NCI-H524 (cell line): ENCODE measurements around the gene SEZ6L2.
"Not testable (repeated sequence)": the region's sequence is repeated elsewhere in the genome, so short reads cannot be mapped to it uniquely, and the experiment has no call there.

Experiments
- DNase-seq, 2 experiments: peaks; one replicate each; lab custom pipeline; 2025; lab: John Stamatoyannopoulos, UW

SEZ6L2 gene

DNA sequence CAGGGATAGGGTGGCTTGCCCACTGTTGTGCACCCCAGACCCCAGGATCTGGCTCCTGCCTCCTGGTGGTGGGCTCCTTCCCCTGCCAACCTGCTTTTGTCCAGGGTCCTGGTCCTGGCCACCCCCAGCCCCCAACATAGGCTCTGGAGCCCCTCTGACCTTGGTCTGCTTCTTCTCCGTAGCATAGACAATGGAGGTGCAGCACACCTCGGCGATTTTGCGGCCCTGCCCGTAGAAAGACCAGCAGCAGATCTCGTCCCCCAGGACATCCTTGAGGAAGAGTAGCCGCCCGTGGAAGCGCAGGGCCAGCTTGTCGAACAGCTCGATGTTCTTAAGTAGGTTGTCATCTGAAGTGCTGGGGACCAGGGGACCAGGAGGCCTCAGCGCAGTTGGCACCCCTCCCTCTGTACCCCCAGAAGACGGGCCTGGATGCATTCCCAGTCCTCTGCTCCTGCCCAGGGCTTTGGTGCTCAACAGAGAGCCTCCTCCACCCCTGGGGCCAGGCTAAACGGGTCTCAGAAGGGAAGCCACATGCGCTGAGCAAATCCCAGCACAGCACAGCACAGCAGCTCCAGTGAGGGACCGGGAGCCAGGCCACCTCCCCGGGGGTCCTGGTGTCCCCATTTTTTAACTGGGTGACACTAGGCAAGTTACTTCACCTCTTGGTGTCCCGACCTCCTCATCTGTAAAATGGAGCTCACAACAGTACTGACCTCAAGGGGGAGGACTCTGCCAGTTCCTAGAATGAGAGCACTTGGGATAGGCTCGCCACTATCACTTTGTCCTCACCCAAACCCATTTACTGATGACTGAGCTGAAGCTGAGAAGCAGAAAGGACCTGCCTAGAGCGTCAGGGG, 11.7 kb upstream of the SEZ6L2 start:
- no peak for DNase-seq

DNA sequence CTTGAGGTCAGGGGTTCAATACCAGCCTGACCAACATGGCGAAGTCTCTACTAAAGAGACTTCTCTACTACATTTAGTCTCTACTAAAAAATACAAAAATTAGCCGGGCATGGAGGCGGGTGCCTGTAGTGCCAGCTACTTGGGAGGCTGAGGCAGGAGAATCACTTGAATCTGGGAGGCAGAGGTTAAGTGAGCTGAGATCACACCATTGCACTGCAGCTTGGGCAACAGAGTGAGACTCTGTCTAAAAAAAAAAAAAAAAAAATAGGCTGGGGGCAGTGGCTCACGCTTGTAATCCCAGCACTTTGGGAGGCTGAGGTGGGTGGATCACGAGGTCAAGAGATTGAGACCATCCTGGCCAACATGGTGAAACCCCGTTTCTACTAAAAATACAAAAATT, 10.5 kb upstream of the SEZ6L2 start:
- not testable (repeated sequence) for DNase-seq

DNA sequence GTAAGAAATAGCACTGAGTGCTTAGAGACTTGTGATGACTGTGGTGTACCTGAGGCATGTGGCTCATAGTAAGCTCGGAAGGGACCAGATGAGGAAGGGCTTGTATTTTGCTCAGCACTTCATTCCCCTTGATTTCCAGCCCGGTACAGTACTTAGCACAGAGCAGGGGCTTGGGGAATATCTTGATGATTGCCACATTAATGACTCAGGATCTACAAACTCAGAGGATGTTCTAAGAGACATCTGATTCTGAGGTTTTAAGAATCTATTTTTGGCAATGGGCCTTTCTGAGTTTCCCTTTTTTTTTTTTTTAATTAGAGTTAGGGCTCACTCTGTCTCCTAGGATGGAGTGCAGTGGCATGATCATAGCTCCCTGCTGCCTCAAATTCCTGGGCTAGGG, 10.0 kb upstream of the SEZ6L2 start:
- DNase-seq: no peak

DNA sequence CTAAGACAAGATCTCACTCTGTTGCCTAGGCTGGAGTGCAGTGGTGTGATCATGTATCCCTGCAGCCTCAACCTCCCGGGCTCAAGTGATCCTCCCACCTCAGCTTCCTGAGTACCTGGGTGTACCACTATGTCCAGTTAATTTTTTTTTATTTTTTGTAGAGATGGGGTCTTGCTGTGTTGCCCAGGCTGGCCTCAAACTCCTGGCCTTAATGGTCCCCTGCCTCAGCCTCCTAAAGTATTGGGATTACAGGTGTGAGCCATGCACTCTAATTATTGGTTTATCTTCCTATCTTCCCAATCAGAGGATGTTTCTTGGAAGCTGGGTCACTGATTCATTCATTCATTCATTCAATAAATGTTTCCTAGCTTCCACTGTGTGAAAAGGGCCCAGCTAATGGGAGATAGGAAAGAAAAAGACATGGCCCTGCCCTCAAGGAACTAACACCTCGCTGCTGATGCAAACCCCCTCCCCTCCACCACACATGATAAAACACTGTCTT, 9.4 kb upstream of the SEZ6L2 start:
- no peak for DNase-seq

DNA sequence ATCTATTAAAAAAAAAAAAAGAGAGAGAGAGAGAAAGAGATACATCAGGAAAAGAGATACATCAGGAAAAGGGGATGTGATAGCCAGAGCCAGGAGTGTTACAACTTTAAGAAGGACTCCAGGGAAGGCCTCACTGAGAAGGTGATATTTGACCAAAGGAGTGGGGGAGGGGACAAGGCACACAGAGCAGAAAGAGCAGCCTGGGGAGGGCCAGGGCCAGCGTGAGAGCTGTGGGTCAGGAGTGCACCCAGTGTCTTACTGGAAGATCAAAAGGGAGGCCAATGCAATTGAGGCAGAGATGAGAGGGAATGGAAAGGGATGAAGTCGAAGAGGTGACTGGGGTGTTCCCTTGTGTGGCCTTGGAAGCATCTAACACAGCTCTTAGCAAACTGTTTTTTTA, 8.6 kb upstream of the SEZ6L2 start:
- DNase-seq: no peak

DNA sequence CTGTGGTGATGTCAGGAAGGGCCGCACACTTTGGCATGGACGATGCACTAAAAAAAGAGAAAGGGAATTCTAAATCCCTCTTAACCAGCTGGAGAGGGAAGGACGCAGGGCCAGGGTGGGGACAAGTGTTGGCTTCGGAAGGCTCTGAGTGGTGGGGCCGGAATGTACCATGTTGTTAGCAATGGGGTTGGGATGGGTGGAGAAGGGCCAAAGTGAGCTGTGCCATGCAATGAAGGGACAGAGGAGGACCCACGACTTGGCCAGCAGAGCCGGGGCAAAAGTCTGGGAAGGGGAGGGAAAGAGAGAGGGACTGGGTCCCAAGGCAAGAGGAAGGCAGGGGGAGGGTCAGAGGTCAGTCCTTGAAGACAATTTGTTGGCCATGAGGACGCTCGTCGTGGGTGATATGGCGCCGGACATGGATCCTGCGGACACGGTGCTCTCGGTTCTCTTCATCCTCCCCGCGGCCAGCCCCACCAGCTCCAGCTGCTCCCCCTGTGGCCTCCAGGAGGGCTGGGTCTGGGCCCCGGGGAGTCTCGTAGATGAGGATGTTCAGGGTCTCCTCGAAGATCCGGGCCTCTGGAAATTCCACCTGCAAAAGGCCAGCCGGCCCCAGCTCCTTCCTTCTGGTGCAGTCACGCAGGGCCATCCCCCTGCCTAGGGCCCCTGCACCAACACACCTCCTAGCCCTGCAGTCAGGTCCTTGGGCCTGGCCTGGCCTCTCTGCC, 7.3 kb upstream of the SEZ6L2 start:
- DNase-seq: no peak

DNA sequence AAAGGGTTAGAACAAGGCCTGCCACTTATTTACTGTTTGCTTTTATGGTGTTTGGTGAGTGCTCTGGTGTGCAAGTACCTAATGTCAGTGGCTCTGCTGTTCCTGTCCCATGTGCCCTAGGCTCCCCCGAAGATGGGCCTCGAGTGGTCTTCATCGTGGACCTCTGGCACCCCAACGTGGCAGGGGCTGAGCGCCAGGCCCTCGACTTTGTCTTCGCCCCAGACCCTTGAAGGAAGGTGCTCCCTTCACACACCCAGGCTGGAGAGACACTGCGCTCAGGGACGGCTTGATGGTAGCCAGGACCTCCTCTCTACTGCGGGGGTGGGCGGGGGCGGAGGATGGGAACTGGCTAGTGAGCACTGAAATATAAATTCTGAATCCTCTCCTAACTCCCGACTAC, 6.3 kb upstream of the SEZ6L2 start:
- no peak for DNase-seq

DNA sequence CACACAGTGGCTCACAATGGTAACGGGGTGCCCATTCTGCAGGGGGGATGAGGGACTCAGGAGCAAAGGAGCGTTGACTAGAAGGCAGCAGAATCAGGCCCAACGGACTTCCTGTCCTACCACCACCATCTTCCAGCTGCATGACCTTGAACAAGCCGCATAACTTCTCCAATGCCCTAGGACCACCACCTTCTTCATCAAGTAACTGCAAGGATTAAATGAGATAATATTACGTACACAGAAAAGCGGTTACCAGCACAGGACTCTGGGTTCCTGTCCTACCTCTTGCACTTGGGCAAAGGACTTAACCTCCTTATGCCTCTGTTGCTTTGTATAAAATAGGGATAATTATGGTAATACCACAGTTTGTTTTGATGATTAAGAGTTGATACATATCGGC, 5.6 kb upstream of the SEZ6L2 start:
- no peak for DNase-seq

DNA sequence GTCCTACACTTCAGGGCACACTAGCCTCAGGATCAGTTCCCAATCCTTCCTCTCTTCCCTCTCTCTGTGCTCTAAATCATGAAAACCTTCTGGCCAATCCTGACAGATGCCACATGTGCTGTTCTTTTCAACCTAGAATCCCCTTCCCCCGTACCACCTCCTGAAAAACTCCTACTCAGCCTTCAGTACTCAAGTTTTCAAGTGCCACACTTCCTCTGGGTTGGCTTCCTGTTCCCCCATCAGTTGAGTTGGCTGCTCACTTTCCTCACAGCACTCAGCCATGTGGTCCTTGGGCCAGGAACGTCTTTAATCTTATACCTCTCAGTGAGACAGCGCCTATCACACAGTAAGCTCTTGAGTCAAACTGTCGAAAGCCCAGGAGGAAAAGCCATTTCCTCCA, 4.2 kb upstream of the SEZ6L2 start:
- no peak for DNase-seq

DNA sequence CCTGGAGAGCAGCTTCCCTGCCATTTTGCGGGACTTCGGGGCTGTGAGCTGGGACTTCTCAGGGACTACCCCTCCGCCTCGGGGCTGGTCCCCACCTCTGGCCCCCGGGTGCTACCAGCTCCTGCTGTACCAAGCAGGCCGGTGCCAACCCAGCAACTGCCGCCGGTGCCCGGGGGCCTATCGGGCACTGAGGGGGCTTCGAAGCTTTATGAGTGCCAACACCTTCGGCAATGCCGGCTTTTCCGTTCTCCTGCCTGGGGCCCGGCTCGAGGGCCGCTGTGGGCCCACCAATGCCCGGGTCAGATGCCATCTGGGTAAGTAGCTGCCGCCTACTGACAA, 2.2 kb upstream of the SEZ6L2 start:
- DNase-seq: no peak

DNA sequence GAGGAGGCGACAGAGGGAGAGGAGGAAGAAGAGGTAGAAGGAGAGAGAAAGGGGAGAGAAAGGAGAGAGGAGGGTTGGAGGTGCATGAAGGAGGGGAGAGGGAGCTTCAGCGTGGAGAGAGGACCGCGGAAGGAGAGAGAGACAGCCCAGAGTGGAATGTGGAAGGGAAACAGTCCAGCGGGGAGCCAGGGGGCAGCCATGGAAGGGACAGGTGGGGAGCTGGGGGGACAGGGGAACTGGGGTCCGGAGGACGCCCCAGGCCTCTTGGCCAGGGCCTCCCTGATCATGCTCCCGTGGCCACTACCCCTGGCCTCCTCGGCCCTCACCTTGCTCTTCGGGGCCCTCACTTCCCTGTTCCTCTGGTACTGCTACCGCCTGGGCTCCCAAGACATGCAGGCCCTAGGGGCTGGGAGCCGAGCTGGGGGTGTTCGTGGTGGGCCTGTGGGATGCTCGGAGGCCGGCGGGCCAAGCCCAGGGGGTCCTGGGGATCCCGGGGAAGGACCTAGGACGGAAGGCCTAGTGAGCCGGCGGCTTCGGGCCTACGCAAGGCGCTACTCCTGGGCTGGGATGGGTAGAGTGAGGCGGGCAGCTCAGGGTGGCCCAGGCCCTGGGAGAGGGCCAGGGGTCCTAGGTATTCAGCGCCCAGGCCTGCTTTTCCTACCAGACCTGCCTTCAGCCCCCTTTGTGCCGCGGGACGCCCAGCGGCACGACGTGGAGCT, 1.7 kb upstream of the SEZ6L2 start:
- DNase-seq: no peak

DNA sequence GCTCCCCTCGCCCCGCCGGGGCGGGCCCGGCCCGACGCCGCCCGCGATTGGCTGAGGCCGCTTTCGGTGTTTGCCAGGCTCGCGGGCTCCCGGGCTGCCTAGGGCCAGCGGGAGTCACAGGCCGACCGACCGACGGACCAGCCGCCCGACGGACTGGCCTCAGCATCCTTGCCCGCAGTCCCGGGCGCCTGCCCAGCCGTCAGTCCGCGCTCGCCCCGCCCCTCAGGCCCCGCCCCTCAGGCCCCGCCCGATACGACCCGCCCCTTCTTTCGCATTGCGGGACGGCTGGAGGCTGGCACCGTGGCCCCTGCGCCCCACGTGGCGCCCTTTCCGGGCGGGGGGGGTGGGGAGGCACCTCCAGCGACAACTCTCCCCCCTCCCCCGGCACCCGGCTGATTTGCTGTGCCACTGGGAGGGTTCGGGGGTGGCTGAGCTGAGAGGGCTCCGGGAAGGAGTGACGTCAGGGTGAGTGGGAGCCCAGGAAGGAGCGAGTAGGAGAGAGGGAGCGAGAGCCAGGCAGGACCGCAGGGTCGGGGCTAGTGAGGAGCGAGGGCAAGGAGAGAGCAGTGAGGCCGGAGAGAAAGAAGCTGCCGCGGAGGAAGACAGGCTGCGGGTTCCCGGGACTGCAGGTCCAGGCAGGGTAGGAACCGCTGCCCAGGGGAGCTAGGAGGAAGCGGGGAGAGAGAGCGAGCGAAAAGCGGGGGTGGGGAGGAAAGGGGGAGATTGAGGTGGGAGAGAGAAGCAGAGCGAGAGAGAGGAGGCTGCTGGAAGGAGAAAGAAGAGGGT, 945 bp upstream of the SEZ6L2 start, which contains the start of gene ASPHD1:
TSS of gene ASPHD1 (plus strand) at position 387 of the 786 bp plus-strand sequence. CDS start 484 bp downstream, outside the sequence.
- DNase-seq: peak; percentile 90 to 93

DNA sequence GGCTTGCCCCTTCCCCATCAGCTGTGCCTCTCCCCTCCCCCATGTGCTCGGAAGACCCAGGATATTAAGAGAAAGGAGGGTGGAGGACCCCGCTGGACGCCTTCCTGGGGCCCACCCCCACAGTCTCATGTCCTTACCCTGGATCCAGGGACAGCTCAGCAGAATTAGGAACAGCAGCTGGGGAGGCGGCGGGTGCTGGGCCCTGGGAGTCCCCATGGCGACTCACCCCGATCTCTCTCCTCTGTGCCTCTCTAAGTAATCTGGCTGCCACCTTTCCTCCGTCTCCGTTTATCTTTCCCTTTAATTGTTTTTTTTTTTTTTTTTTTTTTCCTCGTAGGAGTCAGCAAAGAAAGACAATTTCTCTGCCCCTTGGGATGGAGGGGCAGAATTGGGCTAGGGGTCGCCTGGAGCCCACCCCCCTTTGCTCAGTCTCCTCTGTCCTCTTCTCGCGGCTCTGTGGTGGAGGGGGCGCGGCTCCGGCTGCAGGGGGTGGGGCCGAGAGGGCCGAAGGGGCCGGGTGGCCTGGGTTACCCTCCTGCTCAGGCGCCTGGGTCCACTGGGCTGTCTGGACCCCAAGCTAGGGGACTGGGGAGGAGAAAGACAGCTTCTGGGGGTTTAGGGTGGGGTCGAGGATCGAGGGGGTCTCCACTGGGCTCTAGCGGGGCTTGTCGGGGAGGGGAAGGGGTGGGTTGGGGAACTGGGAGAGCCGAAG, 390 bp downstream of the SEZ6L2 start:
- DNase-seq: peak in 1 of 2 experiments; percentile 73

DNA sequence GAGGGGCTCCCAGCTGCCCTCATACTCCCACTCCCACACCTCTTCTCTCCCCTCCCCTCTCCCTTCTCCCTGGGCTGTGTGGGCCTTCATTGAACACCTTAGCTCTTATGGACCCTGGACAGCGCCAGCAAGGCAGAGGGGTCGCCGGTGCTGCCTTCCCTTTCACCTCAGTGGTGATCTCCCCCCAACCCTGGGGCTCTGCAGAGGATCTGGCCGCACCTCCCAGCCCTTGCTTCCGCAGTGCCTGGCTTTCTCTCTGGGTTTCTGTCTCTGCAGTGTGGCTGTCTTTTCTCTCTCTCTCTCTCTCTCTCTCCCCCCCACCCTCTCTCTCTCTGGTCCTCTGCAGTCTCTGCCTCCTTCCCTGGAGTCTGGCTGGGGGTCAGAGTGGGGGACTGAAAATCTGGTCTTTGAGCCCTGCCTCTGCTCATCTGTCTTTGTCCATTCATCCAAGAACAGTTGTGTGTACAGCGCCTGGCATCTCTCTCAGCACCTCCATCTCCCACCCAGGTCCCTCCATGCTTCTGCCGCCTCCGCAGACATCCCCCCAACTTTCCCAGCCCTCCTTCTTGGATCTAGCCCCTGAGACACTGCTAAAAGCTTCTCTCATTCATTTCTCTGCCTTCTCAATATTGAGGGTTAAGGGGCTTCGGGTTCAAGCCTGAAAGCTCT, 1.1 kb downstream of the SEZ6L2 start:
- DNase-seq: no peak

DNA sequence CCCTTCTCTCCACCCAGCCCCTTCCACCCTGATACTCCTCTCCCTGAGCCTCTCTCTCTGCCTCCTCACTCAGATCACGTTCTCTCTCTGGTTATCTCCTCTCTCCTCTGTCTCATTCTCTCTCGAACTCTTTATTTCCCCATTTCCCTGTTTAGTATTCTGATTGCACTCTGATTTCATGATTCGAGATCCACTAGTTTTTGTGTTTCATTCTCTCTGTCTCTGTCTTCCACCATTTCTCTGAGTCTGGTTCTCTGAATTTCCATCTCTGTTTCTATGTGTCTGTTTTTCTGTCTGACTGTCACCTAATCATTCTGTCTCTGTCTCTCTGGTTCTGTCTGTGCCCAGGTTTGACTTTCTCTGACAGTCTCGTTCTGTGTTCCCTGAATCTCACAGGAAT, 2.0 kb downstream of the SEZ6L2 start:
- DNase-seq: no peak

DNA sequence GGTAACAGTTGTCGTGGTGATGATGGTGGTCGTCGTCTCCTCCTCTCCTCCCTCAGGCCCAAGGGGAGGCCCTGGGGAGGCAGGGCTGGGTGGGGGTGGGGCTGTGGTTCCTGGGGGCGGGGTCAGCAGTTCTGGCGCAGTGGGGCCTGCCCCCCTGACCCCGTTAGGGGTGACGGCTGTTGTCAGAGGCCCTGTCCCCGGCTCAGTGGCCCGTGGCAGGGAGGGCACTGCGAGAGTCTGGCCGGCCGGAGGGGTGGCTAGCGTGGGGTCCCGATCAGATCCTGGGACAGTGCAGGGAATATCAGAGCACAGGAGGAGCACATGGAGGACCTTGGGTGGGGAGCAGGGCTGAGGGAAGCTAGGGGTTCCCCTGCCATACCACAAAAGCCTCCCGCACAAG, 2.5 kb downstream of the SEZ6L2 start:
- DNase-seq: no peak

DNA sequence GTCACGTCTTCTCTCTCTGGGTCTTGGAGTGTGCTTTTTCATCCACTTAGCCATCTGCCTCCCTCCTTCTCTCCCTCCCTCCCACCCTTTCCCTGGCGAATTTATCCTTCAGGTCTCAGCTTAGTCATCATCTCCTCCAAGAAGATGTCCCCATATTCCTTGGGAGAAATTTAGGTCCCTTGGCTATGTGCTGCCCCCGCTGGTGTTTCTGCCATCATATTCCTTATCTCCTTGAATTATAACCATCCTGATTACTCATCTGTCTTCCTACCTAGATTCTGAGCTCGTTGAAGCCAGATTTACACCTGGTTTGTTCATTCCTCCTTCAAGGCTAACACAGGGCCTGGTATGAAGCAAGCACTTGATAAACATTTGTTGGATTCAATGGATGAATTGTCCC, 5.0 kb downstream of the SEZ6L2 start:
- no peak for DNase-seq

DNA sequence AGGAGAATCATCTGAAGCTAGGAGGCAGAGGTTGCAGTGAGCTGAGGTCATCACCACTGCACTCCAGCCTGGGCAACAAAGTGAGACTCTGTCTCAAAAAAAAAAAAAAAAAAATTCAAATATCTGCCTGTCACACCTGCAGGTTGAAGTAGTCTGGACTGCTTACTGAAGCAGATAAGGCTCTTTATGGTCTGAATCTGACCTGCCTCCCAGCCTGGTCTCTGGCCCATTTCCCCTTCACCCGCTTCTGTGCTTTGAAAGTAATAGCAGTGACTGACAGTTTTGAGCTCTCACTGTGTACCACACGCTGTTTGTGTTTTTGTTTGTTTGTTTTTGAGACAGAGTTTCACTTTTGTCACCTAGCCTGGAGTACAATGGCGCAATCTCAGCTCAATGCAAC, 5.8 kb downstream of the SEZ6L2 start:
- DNase-seq: no peak

DNA sequence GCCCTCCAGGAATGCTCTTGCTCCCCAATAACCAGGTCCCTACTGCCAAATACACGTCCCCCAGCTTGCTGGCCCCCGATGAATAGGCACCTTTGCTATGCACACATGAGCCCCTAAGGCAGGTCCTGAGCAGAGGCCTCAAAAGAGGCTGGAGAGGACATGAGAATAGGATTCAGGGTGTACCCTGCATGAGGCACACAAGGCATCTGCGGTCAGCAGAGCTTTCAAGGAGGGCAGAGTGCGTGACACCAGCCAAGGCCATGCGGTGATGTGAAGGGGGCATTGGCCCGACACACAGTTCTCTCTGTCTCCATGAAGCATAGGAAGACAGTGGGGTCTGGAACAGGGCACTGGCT, 6.9 kb downstream of the SEZ6L2 start:
- no peak for DNase-seq

DNA sequence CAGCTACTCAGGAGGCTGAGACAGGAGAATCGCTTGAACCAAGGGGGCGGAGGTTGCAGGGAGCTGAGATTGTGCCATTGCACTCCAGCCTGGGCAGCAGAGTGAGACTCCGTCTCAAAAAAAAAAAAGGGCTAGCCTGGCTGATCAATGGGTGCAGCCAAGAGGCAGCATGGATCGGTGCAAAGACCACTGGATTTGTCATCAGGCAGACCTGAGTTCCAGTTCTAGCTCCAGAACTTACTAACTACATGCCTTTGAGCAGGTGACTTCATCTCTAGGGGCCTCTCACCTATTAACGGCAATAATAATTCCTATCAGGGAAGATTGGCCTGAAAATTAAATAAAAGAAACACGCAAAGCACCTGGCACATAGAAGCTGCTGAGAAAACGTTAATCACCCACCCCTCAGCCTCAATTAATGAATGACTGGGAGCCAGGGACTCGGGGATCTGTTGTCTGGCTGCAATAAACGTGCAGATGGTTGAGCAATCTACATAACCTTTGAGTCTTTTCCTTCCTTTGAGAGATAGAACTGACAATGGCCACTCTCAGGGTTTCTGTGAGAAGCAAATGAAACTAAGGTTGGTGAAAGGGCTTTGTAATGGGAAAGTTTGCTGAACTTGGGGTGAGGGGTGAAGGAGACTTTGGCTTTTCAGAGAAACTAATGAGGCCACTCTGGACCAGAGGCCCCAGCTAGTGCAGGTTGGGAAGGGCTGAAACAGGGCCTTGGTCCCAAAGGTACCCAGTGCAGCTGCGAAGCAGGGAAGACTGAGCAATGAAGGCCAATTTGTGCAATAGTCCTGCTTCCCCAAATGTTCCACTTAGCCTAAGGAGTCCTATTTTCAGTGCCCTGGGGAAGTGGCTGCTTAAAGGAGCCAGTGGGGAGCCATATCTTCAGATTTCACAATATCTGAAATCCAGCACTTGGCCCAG, 7.6 kb downstream of the SEZ6L2 start:
- DNase-seq: no peak
